ENCODE data around the gene CRTAC1. TPM values are rescaled to one million over a fixed set of nuclear protein-coding genes. Genes with fewer than 3 reads are reported as not detected.

CRTAC1 gene
- polyA plus RNA-seq, 1 donor (not counting 4 experiments of a cell fraction or from before 2014, with no cell fraction given): not detected

DNA sequence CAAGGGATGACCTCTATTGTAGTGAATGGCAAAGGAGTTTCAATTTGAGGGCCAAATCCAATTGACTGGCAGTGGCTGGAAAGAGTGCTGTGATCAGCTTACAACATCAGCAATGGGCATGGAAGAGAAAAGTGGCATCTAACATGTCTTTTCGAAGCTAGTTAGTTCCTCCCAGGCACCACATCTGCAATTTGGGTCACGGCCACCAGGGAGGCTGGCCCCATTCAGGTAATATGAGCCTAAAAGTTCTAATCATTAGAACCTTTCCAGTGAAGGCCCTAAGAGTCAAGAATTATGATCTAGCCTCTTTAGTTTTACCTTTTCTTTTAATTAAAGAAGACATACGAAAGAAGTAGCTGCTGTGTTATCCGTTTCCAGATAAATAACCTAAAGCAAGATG, 17.3 kb downstream of the CRTAC1 start:
- no peaks in the 10 kb centered on the region for H3K4me1 ChIP-seq (ENCODE audit: control insufficient read depth, extremely low read depth, insufficient read depth, low read length)
- no peaks in the 10 kb centered on the region for H3K9me1 ChIP-seq (ENCODE audit: control insufficient read depth, extremely low read depth, insufficient read depth, low read length)
- H3K9ac ChIP-seq (ENCODE audit: control insufficient read depth, extremely low read depth, insufficient read depth, low read length): no peak overlapping the region
- DNase-seq (ENCODE audit: low read depth, low spot score) (no peak), FAIRE-seq (no peak)
- no peaks in the 10 kb centered on the region for H4K20me1 ChIP-seq (ENCODE audit: control insufficient read depth, extremely low read depth, insufficient read depth, low read length)
- no peaks in the 10 kb centered on the region for H3K27me3 ChIP-seq (ENCODE audit: control insufficient read depth, extremely low read depth, insufficient read depth, low read length)
- H3K36me3 ChIP-seq (ENCODE audit: control insufficient read depth in 2 of 2, extremely low read depth in 1 of 2, insufficient read depth in 2 of 2, low read length in 2 of 2): no peaks in the 10 kb centered on the region
- no peak overlapping the region for H3K4me2 ChIP-seq (ENCODE audit: control insufficient read depth, extremely low read depth, insufficient read depth, low read depth, low read length)
- H3K27ac ChIP-seq (ENCODE audit: control insufficient read depth, insufficient read depth, low read length): no peak overlapping the region
- dilution Hi-C loops (cut with MboI; ENCODE audit: extremely low pct_ligation_motif_present, low sequenced_read_pairs): no loop called here
- H3K4me3 ChIP-seq (ENCODE audit: control insufficient read depth in 2 of 3, extremely low read depth in 1 of 3, insufficient read depth in 2 of 3, low read depth in 1 of 3, low read length in 3 of 3): no peak overlapping the region
- H3K79me2 ChIP-seq (ENCODE audit: control insufficient read depth, insufficient read depth, low read length): no peaks in the 10 kb centered on the region
- TF ChIP-seq, protein P1, sequence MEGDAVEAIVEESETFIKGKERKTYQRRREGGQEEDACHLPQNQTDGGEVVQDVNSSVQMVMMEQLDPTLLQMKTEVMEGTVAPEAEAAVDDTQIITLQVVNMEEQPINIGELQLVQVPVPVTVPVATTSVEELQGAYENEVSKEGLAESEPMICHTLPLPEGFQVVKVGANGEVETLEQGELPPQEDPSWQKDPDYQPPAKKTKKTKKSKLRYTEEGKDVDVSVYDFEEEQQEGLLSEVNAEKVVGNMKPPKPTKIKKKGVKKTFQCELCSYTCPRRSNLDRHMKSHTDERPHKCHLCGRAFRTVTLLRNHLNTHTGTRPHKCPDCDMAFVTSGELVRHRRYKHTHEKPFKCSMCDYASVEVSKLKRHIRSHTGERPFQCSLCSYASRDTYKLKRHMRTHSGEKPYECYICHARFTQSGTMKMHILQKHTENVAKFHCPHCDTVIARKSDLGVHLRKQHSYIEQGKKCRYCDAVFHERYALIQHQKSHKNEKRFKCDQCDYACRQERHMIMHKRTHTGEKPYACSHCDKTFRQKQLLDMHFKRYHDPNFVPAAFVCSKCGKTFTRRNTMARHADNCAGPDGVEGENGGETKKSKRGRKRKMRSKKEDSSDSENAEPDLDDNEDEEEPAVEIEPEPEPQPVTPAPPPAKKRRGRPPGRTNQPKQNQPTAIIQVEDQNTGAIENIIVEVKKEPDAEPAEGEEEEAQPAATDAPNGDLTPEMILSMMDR (optimal IDR thresholded peaks at IDR 0.05 in 1 of 3, IDR thresholded peaks at IDR 0.05 in 1 of 3, conservative IDR thresholded peaks at IDR 0.05 in 1 of 3; ENCODE audit: extremely low read depth in 1 of 3, insufficient read depth in 2 of 3, low read length in 3 of 3): no peak
- no peak for TF ChIP-seq EZH2 (IDR thresholded peaks at IDR 0.05; ENCODE audit: low read length)
- no peaks in the 10 kb centered on the region for H3K9me3 ChIP-seq (ENCODE audit: control insufficient read depth, low read depth, low read length)
- H2AFZ ChIP-seq (ENCODE audit: control insufficient read depth, low read length): no peak overlapping the region

DNA sequence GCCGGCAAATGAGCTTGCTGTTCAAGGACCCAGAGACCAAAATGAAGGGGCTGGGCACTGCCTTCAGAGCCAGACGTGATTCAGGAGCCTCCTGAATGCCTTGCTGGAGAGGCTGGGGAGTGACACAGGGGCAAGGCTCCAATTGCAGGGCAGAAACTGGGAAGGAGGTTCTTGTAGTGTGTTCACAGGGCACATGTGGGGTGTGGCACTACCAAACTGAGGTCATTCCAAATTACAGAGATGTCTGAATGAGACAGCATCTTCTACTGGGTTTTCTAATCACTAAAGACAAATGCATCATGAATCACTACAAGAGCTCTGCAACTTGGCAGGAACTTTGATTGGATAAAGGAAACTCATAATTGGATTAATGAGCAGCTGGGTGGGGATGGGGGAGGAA, 17.8 kb downstream of the CRTAC1 start:
- H2AFZ ChIP-seq (ENCODE audit: control insufficient read depth, low read length): no peak overlapping the region
- H3K79me2 ChIP-seq (ENCODE audit: control insufficient read depth, insufficient read depth, low read length): no peaks in the 10 kb centered on the region
- no peak overlapping the region for H3K4me2 ChIP-seq (ENCODE audit: control insufficient read depth, extremely low read depth, insufficient read depth, low read depth, low read length)
- no peaks in the 10 kb centered on the region for H3K9me1 ChIP-seq (ENCODE audit: control insufficient read depth, extremely low read depth, insufficient read depth, low read length)
- FAIRE-seq (no peak), DNase-seq (ENCODE audit: low read depth, low spot score) (no peak)
- TF ChIP-seq EZH2 (IDR thresholded peaks at IDR 0.05; ENCODE audit: low read length): no peak
- TF ChIP-seq, protein P1 (optimal IDR thresholded peaks at IDR 0.05 in 1 of 3, IDR thresholded peaks at IDR 0.05 in 1 of 3, conservative IDR thresholded peaks at IDR 0.05 in 1 of 3; ENCODE audit: extremely low read depth in 1 of 3, insufficient read depth in 2 of 3, low read length in 3 of 3): no peak
- H3K27ac ChIP-seq (ENCODE audit: control insufficient read depth, insufficient read depth, low read length): no peak overlapping the region
- H3K36me3 ChIP-seq (ENCODE audit: control insufficient read depth in 2 of 2, extremely low read depth in 1 of 2, insufficient read depth in 2 of 2, low read length in 2 of 2): no peaks in the 10 kb centered on the region
- no peaks in the 10 kb centered on the region for H3K9me3 ChIP-seq (ENCODE audit: control insufficient read depth, low read depth, low read length)
- H3K27me3 ChIP-seq (ENCODE audit: control insufficient read depth, extremely low read depth, insufficient read depth, low read length): no peaks in the 10 kb centered on the region
- H3K4me3 ChIP-seq (ENCODE audit: control insufficient read depth in 2 of 3, extremely low read depth in 1 of 3, insufficient read depth in 2 of 3, low read depth in 1 of 3, low read length in 3 of 3): no peak overlapping the region
- H3K9ac ChIP-seq (ENCODE audit: control insufficient read depth, extremely low read depth, insufficient read depth, low read length): no peak overlapping the region
- H3K4me1 ChIP-seq (ENCODE audit: control insufficient read depth, extremely low read depth, insufficient read depth, low read length): no peaks in the 10 kb centered on the region
- H4K20me1 ChIP-seq (ENCODE audit: control insufficient read depth, extremely low read depth, insufficient read depth, low read length): no peaks in the 10 kb centered on the region
- dilution Hi-C loops (cut with MboI; ENCODE audit: extremely low pct_ligation_motif_present, low sequenced_read_pairs): no loop called here

Measured in keratinocyte (primary cell).